Activated naive CD4-positive, alpha-beta T cell treated with anti-CD3 and anti-CD28 coated beads, Interleukin-2, amount 10 ng/mL, durations not matched to agents 7 days and 5 days (primary cell): ENCODE measurements around the gene RIN1.
A peak's percentile ranks its signal among the peaks of the same experiment; 100 is the strongest.
"Not testable (repeated sequence)": the region's sequence is repeated elsewhere in the genome, so short reads cannot be mapped to it uniquely, and the experiment has no call there.

Experiments
- CTCF ChIA-PET: fragments of 350-600 bp; sonication (Branson Sonifier 250); formaldehyde crosslinking; loops from one replicate; lab custom pipeline; 2021; ENCODE audit warnings: antibody characterized with exemption; lab: Charles Lee
- DNase-seq: peaks from one replicate; pipeline ENCODE4 v3.0.0-alpha.2; 2020
- H3K27ac Mint-ChIP-seq: one replicate; pipeline ENCODE4 v1.8.0; 2021; ENCODE audit warnings: mild to moderate bottlenecking, moderate library complexity, mixed read lengths
- H3K27me3 Mint-ChIP-seq: one replicate; pipeline ENCODE4 v1.8.0; 2021; ENCODE audit warnings: mild to moderate bottlenecking, mixed read lengths
- H3K36me3 Mint-ChIP-seq: one replicate; pipeline ENCODE4 v1.8.0; 2021; ENCODE audit warnings: mixed read lengths
- H3K4me1 Mint-ChIP-seq: one replicate; pipeline ENCODE4 v1.8.0; 2021; ENCODE audit warnings: mixed read lengths
- H3K4me3 Mint-ChIP-seq: one replicate; pipeline ENCODE4 v1.8.0; 2021; ENCODE audit warnings: mild to moderate bottlenecking, moderate library complexity, mixed read lengths
- H3K9me3 Mint-ChIP-seq: one replicate; pipeline ENCODE4 v1.8.0; 2021; ENCODE audit warnings: mixed read lengths

The RIN1 gene

GRCh38 chr11:66327171-66328030 is 8.8 kb downstream of the RIN1 start:
- H3K27ac Mint-ChIP-seq = peak overlapping the region; percentile 87
- H3K4me3 Mint-ChIP-seq = no peak overlapping the region
- H3K9me3 Mint-ChIP-seq = peaks cover 6% of the 10 kb centered on the region

GRCh38 chr11:66326261-66327111 is 9.7 kb downstream of the RIN1 start:
- Mint-ChIP-seq H3K27ac (peak overlapping the region; percentile 87), H3K36me3 (no peaks in the 10 kb centered on the region), H3K4me1 (peaks cover 68% of the 10 kb centered on the region), H3K27me3 (no peaks in the 10 kb centered on the region), H3K9me3 (peaks cover 6% of the 10 kb centered on the region), H3K4me3 (peak overlapping the region; percentile 58)
- peak; percentile 85 for DNase-seq
- CTCF ChIA-PET = interaction anchor here (1.3 to 1.8 kb wide), 2 partner anchors 14 to 16 kb away, joined by 9 to 15 read pairs; no protein-coding TSS in a partner anchor

More at GRCh38 chr11:66327171-66328030, 8.8 kb downstream of the RIN1 start:
- Mint-ChIP-seq H3K4me1 (peaks cover 65% of the 10 kb centered on the region), H3K36me3 (no peaks in the 10 kb centered on the region), H3K27me3 (no peaks in the 10 kb centered on the region)
- DNase-seq = no peak
- CTCF ChIA-PET = interaction anchor here (1.3 to 1.8 kb wide), 2 partner anchors 15 to 16 kb away, joined by 9 to 15 read pairs; no protein-coding TSS in a partner anchor

- CTCF ChIA-PET = interaction anchor here (1.8 kb wide), 1 partner anchor 13 kb away, joined by 10 read pairs; no protein-coding TSS in a partner anchor
- no peak for DNase-seq
- no peaks in the 10 kb centered on the region for H3K27me3 Mint-ChIP-seq
- peaks cover 75% of the 10 kb centered on the region for H3K4me1 Mint-ChIP-seq
- peaks cover 3% of the 10 kb centered on the region for H3K36me3 Mint-ChIP-seq
- no peak overlapping the region for H3K4me3 Mint-ChIP-seq
- H3K9me3 Mint-ChIP-seq = peaks cover 7% of the 10 kb centered on the region
- H3K27ac Mint-ChIP-seq = peak overlapping the region; percentile 87
These were observed 11.0 kb downstream of the RIN1 start for GRCh38 chr11:66325263-66325671.

DNA sequence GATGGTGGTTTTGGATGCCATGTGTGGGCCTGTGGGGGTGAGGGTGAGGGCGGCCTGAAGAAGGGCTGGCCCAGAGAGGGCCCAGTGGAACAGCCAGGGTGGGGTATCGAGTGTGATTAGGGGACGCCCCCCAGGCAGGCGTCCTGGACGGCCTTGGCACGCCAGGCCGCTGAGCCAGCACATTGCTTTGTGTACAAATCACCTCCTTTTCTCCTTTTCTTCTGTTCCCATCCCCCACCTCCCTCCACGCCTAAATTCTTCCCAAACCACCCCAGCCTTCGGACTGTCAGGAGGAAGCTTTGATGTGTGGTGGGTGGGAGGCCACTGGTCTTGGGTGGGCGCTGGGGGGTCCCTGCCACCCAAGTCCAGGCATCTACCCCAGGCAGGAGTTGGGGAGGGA is 11.6 kb downstream of the RIN1 start:
- Mint-ChIP-seq H3K4me3 (no peak overlapping the region), H3K4me1 (peaks cover 81% of the 10 kb centered on the region), H3K9me3 (peaks cover 12% of the 10 kb centered on the region), H3K27ac (peak overlapping the region; percentile 59), H3K36me3 (peaks cover 7% of the 10 kb centered on the region), H3K27me3 (no peaks in the 10 kb centered on the region)
- CTCF ChIA-PET = interaction anchor here (0.9 to 1.8 kb wide), 2 partner anchors 9 to 13 kb away, joined by 3 to 10 read pairs; no protein-coding TSS in a partner anchor
- DNase-seq = no peak

- CTCF ChIA-PET = interaction anchor here (0.9 to 1.8 kb wide), 2 partner anchors 8 to 12 kb away, joined by 3 to 10 read pairs; no protein-coding TSS in a partner anchor
- peaks cover 15% of the 10 kb centered on the region for H3K9me3 Mint-ChIP-seq
- H3K27me3 Mint-ChIP-seq = no peaks in the 10 kb centered on the region
- H3K27ac Mint-ChIP-seq = no peak overlapping the region
- H3K36me3 Mint-ChIP-seq = peaks cover 15% of the 10 kb centered on the region
- no peak for DNase-seq
- H3K4me3 Mint-ChIP-seq = no peak overlapping the region
- H3K4me1 Mint-ChIP-seq = peaks cover 85% of the 10 kb centered on the region
These were observed 12.6 kb downstream of the RIN1 start for GRCh38 chr11:66323684-66324083.

DNA sequence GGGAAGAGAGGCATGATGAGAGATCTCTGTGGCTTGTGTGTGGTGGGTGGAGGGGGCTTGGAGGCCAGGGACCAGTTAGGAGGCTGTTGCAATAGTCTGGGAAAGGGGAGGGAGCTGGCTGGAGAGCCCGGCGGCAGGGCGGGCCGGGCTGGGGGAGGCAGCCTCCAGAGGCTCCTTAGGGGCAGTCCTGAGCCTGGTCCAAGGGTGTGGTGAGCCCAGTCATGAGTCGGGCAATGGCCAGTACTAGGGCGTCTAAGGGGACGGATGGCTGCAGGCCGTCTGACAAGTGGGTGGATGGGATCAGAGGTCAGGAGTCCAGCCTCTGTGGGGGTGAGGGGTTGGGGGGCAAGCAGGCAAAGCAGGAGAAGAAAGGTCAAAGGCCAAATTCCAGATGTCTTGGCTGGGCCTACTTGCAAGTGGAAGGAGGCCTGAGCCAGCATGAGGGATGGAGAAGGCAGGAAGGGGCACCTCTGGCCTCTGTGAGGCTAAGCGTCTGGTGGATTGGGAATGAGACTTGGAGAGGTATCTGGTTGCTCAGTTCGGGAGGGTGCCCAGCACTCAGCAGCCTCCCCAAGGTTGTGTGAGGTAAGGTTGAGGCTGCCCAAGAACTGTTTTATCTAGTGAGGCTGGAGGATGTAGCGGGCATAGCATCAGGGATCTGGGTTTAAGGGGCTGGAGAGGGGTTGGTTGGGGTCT is 13.4 kb downstream of the RIN1 start:
- DNase-seq = no peak
- Mint-ChIP-seq H3K36me3 (peaks cover 17% of the 10 kb centered on the region), H3K27me3 (no peaks in the 10 kb centered on the region), H3K4me3 (no peak overlapping the region), H3K4me1 (peaks cover 85% of the 10 kb centered on the region), H3K9me3 (peaks cover 15% of the 10 kb centered on the region), H3K27ac (no peak overlapping the region)
- CTCF ChIA-PET = no interaction called here

GRCh38 chr11:66321606-66322005 is 14.6 kb downstream of the RIN1 start:
- Mint-ChIP-seq H3K27me3 (no peaks in the 10 kb centered on the region), H3K4me3 (no peak overlapping the region), H3K27ac (no peak overlapping the region), H3K9me3 (peaks cover 15% of the 10 kb centered on the region), H3K36me3 (peaks cover 17% of the 10 kb centered on the region), H3K4me1 (peaks cover 83% of the 10 kb centered on the region)
- no peak for DNase-seq
- CTCF ChIA-PET = interaction anchor here (0.9 to 1.2 kb wide), 2 partner anchors 9 to 10 kb away, joined by 3 to 4 read pairs; no protein-coding TSS in a partner anchor

GRCh38 chr11:66320748-66321147 is 15.5 kb downstream of the RIN1 start:
- CTCF ChIA-PET, H3K27me3 Mint-ChIP-seq, H3K27ac Mint-ChIP-seq, H3K4me3 Mint-ChIP-seq, DNase-seq: not testable (repeated sequence)
- H3K4me1 Mint-ChIP-seq = peaks cover 81% of the 10 kb centered on the region
- H3K9me3 Mint-ChIP-seq = peaks cover 15% of the 10 kb centered on the region
- peaks cover 17% of the 10 kb centered on the region for H3K36me3 Mint-ChIP-seq

DNA sequence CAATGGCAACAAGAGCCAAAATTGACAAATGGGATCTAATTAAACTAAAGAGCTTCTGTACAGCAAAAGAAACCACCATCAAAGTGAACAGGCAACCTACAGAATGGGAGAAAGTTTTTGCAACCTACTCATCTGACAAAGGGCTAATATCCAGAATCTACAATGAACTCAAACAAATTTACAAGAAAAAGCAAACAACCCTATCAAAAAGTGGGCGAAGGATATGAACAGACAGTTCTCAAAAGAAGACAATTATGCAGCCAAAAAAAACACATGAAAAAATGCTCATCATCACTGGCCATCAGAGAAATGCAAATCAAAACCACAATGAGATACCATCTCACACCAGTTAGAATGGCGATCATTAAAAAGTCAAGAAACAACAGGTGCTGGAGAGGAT is 15.9 kb downstream of the RIN1 start:
- DNase-seq, H3K27me3 Mint-ChIP-seq, CTCF ChIA-PET, H3K4me3 Mint-ChIP-seq: not testable (repeated sequence)
- Mint-ChIP-seq H3K27ac (peak overlapping the region; percentile 33), H3K9me3 (peaks cover 15% of the 10 kb centered on the region), H3K36me3 (peaks cover 20% of the 10 kb centered on the region), H3K4me1 (peaks cover 81% of the 10 kb centered on the region)

DNA sequence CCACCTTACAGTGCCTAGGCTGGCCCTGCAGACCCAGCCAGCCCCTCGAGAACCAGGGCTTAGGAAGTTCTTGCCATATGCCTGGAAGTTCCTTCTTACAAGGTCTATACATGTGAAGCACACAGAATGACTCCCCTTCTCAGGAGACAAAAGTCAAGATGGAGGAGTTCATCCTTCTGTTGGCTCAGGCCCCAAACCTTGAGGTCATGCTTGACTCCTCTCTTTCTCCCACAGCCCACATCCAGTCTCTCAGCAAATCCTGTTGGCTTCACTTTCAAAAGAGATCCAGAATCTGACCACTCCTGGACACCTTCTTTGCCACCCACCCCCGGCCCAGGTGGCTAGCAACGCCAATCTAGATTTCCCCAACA is 17.6 kb downstream of the RIN1 start:
- Mint-ChIP-seq H3K9me3 (peaks cover 15% of the 10 kb centered on the region), H3K27ac (peak overlapping the region; percentile 98), H3K27me3 (peaks cover 9% of the 10 kb centered on the region), H3K4me3 (no peak overlapping the region), H3K36me3 (peaks cover 22% of the 10 kb centered on the region), H3K4me1 (peaks cover 80% of the 10 kb centered on the region)
- CTCF ChIA-PET = interaction anchor here (0.6 kb wide), 1 partner anchor 104 kb away, joined by 3 read pairs; no protein-coding TSS in a partner anchor
- no peak for DNase-seq

DNA sequence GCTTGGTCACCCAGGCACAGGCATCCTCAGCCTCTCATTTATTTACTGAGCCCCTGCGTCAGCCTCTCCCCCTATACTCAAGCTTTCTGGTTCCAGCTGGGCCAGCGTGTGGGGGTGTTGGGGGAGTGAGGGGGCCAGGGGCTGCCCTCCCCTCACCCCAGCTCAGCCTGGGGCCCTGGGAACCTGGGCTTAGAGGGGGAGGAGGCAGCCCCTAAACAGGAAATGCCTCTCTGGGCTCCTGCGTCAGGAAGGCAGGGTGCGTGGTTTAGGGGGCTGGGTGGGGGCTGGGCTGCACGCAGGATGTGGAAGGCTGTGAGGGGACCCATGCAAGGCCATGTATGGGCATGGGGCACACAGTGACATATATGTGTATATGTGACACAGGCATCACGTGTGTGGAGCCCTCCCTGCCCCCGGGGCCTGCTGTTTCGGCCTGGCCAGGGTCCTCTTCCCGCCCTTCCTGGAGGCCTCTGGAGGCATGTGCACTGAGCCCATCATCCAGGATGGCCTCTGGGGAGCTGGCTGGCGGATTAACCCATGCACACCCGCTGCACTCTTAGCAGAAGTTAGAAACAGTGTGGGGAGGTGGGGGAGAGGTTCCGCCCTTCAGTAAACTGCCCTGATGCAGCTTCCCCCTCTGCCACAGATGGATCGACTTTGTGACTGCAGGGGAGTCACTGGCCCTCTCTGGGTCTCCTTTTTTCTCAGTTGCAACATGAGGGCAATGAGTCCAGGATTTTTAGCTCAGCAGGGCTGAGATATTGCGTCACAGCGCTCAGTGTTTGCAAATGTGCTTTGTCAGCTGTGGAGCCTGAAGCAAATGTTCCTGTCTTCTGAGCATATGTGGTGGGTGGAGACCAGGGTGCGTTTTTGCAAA is 18.3 kb downstream of the RIN1 start:
- H3K36me3 Mint-ChIP-seq = peaks cover 22% of the 10 kb centered on the region
- H3K4me1 Mint-ChIP-seq = peaks cover 77% of the 10 kb centered on the region
- peak; percentile 85 for DNase-seq
- H3K27ac Mint-ChIP-seq = peak overlapping the region; percentile 98
- H3K27me3 Mint-ChIP-seq = peaks cover 9% of the 10 kb centered on the region
- H3K4me3 Mint-ChIP-seq = peak overlapping the region; percentile 68
- CTCF ChIA-PET = interaction anchor here (0.6 kb wide), 1 partner anchor 103 kb away, joined by 3 read pairs; no protein-coding TSS in a partner anchor
- peaks cover 10% of the 10 kb centered on the region for H3K9me3 Mint-ChIP-seq

DNA sequence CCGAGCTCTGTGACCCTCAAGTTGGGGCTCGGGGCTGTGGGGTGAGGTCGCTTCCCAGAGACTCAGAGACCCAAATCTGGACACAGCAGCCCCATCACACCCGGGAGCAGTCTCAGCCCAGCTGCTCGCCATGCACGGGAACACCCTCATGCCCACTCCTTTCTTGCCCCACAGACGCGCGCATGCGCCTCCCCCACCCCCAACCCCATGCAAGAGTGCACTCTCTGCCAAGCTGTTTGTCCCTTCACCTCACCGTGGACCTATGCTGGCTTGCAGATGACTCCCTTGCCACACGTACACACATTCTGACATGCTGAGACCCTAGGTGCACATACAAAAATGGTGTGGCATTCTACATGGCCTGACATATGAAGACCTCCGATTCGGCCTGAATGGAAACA is 18.9 kb downstream of the RIN1 start:
- Mint-ChIP-seq H3K4me1 (peaks cover 75% of the 10 kb centered on the region), H3K9me3 (peaks cover 10% of the 10 kb centered on the region), H3K27me3 (peaks cover 9% of the 10 kb centered on the region), H3K36me3 (peaks cover 22% of the 10 kb centered on the region), H3K27ac (peak overlapping the region; percentile 98), H3K4me3 (peak overlapping the region; percentile 68)
- CTCF ChIA-PET = interaction anchor here (0.9 kb wide), 1 partner anchor 27 kb away, joined by 3 read pairs; the partner anchor contains the start of gene BRMS1
- peak; percentile 61 for DNase-seq
